Right atrium auricular region (tissue), 2 donors: ENCODE results near the gene SLC35E3. TPM values are rescaled to one million over a fixed set of nuclear protein-coding genes. Genes with fewer than 3 reads are reported as not detected.

Source experiments
- DNase-seq: peaks from one replicate; pipeline ENCODE4 v3.0.0-alpha.2; 2019; ENCODE audit warnings: low spot score
- H3K27ac ChIP-seq, 2 donors: fragments of 200-600 bp; sonication (generic); 1 replicate in 1 of 2; 2 replicates in 1 of 2; pipeline ENCODE4 v1.5.1; 2016 to 2019
- H3K27me3 ChIP-seq, 2 donors: fragments of 200-600 bp; sonication (generic); one replicate each; pipeline versions ENCODE4 v1.5.1 to v1.6.0; 2017 to 2019
- H3K36me3 ChIP-seq: fragments of 200-600 bp; sonication (generic); one replicate; pipeline ENCODE4 v1.5.1; 2016
- H3K4me1 ChIP-seq, 2 donors: fragments of 200-600 bp; sonication (generic); one replicate each; pipeline versions ENCODE4 v1.5.1 to v1.6.0; 2017 to 2019
- H3K4me3 ChIP-seq, 2 donors: fragments of 200-600 bp; sonication (generic); 1 replicate in 1 of 2; 2 replicates in 1 of 2; pipeline ENCODE4 v1.5.1; 2017 to 2019; ENCODE audit warnings: mild to moderate bottlenecking in 1 of 2, moderate library complexity in 1 of 2
- H3K9me3 ChIP-seq, 2 donors: fragments of 200-600 bp; sonication (generic); one replicate each; pipeline ENCODE4 v1.5.1; 2019
- CTCF ChIP-seq, 2 donors: fragments of 200-600 bp; sonication (generic); IDR thresholded peaks; one replicate each; pipeline ENCODE4 v1.5.1; 2019; ENCODE audit warnings: antibody characterized with exemption in 2 of 2
- total RNA-seq, 2 donors: library from RNA; depleted of rRNA; stranded (reverse); fragments of >200 nt; gene quantifications; one replicate each; pipeline ENCODE4 v1.1.0, GENCODE V29; 2016

SLC35E3 gene
- total RNA-seq, 2 donors from 2014 or later = 2.3 to 3.1 TPM

- no peak for DNase-seq
- Histone ChIP-seq H3K4me3 (peak overlapping the region; percentile 67 to 73), H3K9me3 (no peaks in the 10 kb centered on the region), H3K36me3 (no peaks in the 10 kb centered on the region), H3K27ac (peak overlapping the region; percentile 79 to 81), H3K4me1 (peaks cover 0 to 12% of the 10 kb centered on the region in 2 donors), H3K27me3 (no peaks in the 10 kb centered on the region)
- TF ChIP-seq CTCF (IDR thresholded peaks at IDR 0.05) = no peak
Measured at GRCh38 chr12:68745376-68745903, 536 bp upstream of the SLC35E3 start.

GRCh38 chr12:68746572-68747180, 700 bp downstream of the SLC35E3 start:
- Histone ChIP-seq H3K36me3 (no peaks in the 10 kb centered on the region), H3K27ac (peak overlapping the region; percentile 79 to 81)

GRCh38 chr12:68749443-68749842, 3.5 kb downstream of the SLC35E3 start:
- TF ChIP-seq CTCF (IDR thresholded peaks at IDR 0.05) = no peak
- Histone ChIP-seq H3K9me3 (no peaks in the 10 kb centered on the region), H3K4me1 (peaks cover 0 to 12% of the 10 kb centered on the region in 2 donors), H3K27me3 (no peaks in the 10 kb centered on the region), H3K27ac (no peak overlapping the region), H3K4me3 (no peak overlapping the region), H3K36me3 (peaks cover 10% of the 10 kb centered on the region)
- DNase-seq = no peak

More at GRCh38 chr12:68746572-68747180, 700 bp downstream of the SLC35E3 start:
- Histone ChIP-seq H3K27me3 (no peaks in the 10 kb centered on the region), H3K4me3 (peak overlapping the region; percentile 67 to 73), H3K4me1 (peaks cover 0 to 12% of the 10 kb centered on the region in 2 donors), H3K9me3 (no peaks in the 10 kb centered on the region)
- TF ChIP-seq CTCF (IDR thresholded peaks at IDR 0.05) = no peak
- peak; percentile 65 for DNase-seq

GRCh38 chr12:68749861-68750260, 3.9 kb downstream of the SLC35E3 start:
- Histone ChIP-seq H3K27me3 (no peaks in the 10 kb centered on the region), H3K4me3 (no peak overlapping the region), H3K27ac (no peak overlapping the region), H3K36me3 (peaks cover 15% of the 10 kb centered on the region), H3K9me3 (no peaks in the 10 kb centered on the region), H3K4me1 (peaks cover 0 to 12% of the 10 kb centered on the region in 2 donors)
- TF ChIP-seq CTCF (IDR thresholded peaks at IDR 0.05) = no peak
- DNase-seq = no peak

GRCh38 chr12:68750506-68750905, 4.5 kb downstream of the SLC35E3 start:
- TF ChIP-seq CTCF (IDR thresholded peaks at IDR 0.05) = no peak
- no peaks in the 10 kb centered on the region for H3K9me3 ChIP-seq
- H3K4me1 ChIP-seq = peaks cover 0 to 12% of the 10 kb centered on the region in 2 donors
- H3K27me3 ChIP-seq = no peaks in the 10 kb centered on the region
- H3K27ac ChIP-seq = no peak overlapping the region
- H3K36me3 ChIP-seq = peaks cover 17% of the 10 kb centered on the region
- H3K4me3 ChIP-seq = no peak overlapping the region
- DNase-seq = no peak
